H9 (cell line): ENCODE data around the gene ZBTB20. TPM values are rescaled to one million over a fixed set of nuclear protein-coding genes. Genes with fewer than 3 reads are reported as not detected.

Source experiments
- DNase-seq: peaks from one replicate; pipeline ENCODE4 v3.0.0-alpha.2; 2017
- H2AFZ ChIP-seq: one replicate; pipeline ENCODE4 v1.6.1; 2013; ENCODE audit warnings: mild to moderate bottlenecking, low read length, control low read depth, moderate library complexity
- H2AK5ac ChIP-seq: 2 replicates; pipeline ENCODE4 v1.6.1; 2013; ENCODE audit warnings: low read length, control low read depth, mixed read lengths; ENCODE audit not compliant: insufficient read length
- H2BK120ac ChIP-seq: one replicate; pipeline ENCODE4 v1.6.1; 2013; ENCODE audit warnings: low read depth, mild to moderate bottlenecking, low read length, control low read depth, inconsistent platforms; ENCODE audit not compliant: poor library complexity, severe bottlenecking
- H2BK12ac ChIP-seq: 2 replicates; pipeline ENCODE4 v1.6.1; 2013; ENCODE audit warnings: low read length, control low read depth, mixed read lengths, low read depth; ENCODE audit not compliant: insufficient read length
- H2BK15ac ChIP-seq: 2 replicates; pipeline ENCODE4 v1.6.1; 2013; ENCODE audit warnings: low read depth, low read length, control low read depth
- H2BK20ac ChIP-seq: one replicate; pipeline ENCODE4 v1.6.1; 2013; ENCODE audit warnings: low read depth, mild to moderate bottlenecking, low read length, control low read depth, inconsistent platforms; ENCODE audit not compliant: poor library complexity, severe bottlenecking
- H2BK5ac ChIP-seq: 2 replicates; pipeline ENCODE4 v1.6.1; 2013; ENCODE audit warnings: low read length, control low read depth, mixed read lengths; ENCODE audit not compliant: insufficient read length
- H3K14ac ChIP-seq: 2 replicates; pipeline ENCODE4 v1.6.1; 2013; ENCODE audit warnings: low read length, control low read depth; ENCODE audit not compliant: insufficient read depth
- H3K18ac ChIP-seq: 2 replicates; pipeline ENCODE4 v1.6.1; 2013; ENCODE audit warnings: low read depth, mild to moderate bottlenecking, mixed read lengths, low read length, control low read depth; ENCODE audit not compliant: insufficient read length
- H3K23ac ChIP-seq: 2 replicates; pipeline ENCODE4 v1.6.1; 2013; ENCODE audit warnings: low read length, control low read depth, mixed read lengths, low read depth; ENCODE audit not compliant: insufficient read length
- H3K23me2 ChIP-seq: 2 replicates; pipeline ENCODE4 v1.6.1; 2013; ENCODE audit warnings: low read depth, mild to moderate bottlenecking, mixed read lengths, low read length, control low read depth; ENCODE audit not compliant: insufficient read length, poor library complexity, severe bottlenecking
- H3K27ac ChIP-seq: 2 replicates; pipeline ENCODE4 v1.5.1; 2013; ENCODE audit warnings: low read length, control low read depth, mixed read lengths, low read depth; ENCODE audit not compliant: insufficient read length
- H3K27me3 ChIP-seq: 2 replicates; pipeline ENCODE4 v1.6.1; 2013; ENCODE audit warnings: low read length, control low read depth, inconsistent platforms; ENCODE audit not compliant: insufficient read depth
- H3K4ac ChIP-seq: 2 replicates; pipeline ENCODE4 v1.6.1; 2013; ENCODE audit warnings: low read depth, mild to moderate bottlenecking, control low read depth, inconsistent platforms, low read length, moderate library complexity
- H3K4me1 ChIP-seq: 2 replicates; pipeline ENCODE4 v1.6.1; 2013; ENCODE audit warnings: low read length, control low read depth, inconsistent platforms; ENCODE audit not compliant: insufficient read depth
- H3K4me2 ChIP-seq: 2 replicates; pipeline ENCODE4 v1.6.1; 2013; ENCODE audit warnings: low read length, control low read depth, mixed read lengths; ENCODE audit not compliant: insufficient read length, insufficient read depth
- H3K56ac ChIP-seq: 2 replicates; pipeline ENCODE4 v1.6.1; 2013; ENCODE audit warnings: low read depth, mild to moderate bottlenecking, mixed read lengths, low read length, control low read depth; ENCODE audit not compliant: insufficient read length
- H3K79me1 ChIP-seq: 2 replicates; pipeline ENCODE4 v1.6.1; 2013; ENCODE audit warnings: low read depth, mild to moderate bottlenecking, moderate library complexity, low read length, control low read depth, inconsistent platforms; ENCODE audit not compliant: insufficient read depth, poor library complexity, severe bottlenecking
- H3K79me2 ChIP-seq: 2 replicates; pipeline ENCODE4 v1.6.1; 2013; ENCODE audit warnings: low read length, control low read depth, inconsistent platforms; ENCODE audit not compliant: insufficient read depth
- H3K9ac ChIP-seq: 2 replicates; pipeline ENCODE4 v1.6.1; 2013; ENCODE audit warnings: low read length, control low read depth, mixed read lengths; ENCODE audit not compliant: insufficient read length; ENCODE audit errors: extremely low read depth
- H3K9me3 ChIP-seq: one replicate; pipeline ENCODE4 v1.6.1; 2013; ENCODE audit warnings: low read depth, low read length, inconsistent platforms; ENCODE audit not compliant: control insufficient read depth
- H3T11ph ChIP-seq: one replicate; pipeline ENCODE4 v1.6.1; 2013; ENCODE audit warnings: mild to moderate bottlenecking, low read length, control low read depth, inconsistent platforms
- H4K20me1 ChIP-seq: one replicate; pipeline ENCODE4 v1.6.1; 2013; ENCODE audit not compliant: control insufficient read depth, insufficient read length, insufficient read depth
- H4K5ac ChIP-seq: 2 replicates; pipeline ENCODE4 v1.6.1; 2013; ENCODE audit warnings: low read depth, mild to moderate bottlenecking, mixed read lengths, low read length, control low read depth; ENCODE audit not compliant: insufficient read length
- H4K8ac ChIP-seq: replicated peaks from 2 replicates; pipeline ENCODE4 v1.6.1; 2013; ENCODE audit warnings: low read length, control low read depth, mixed read lengths, low read depth; ENCODE audit not compliant: insufficient read length
- H4K91ac ChIP-seq: 2 replicates; pipeline ENCODE4 v1.6.1; 2013; ENCODE audit warnings: low read depth, mild to moderate bottlenecking, moderate library complexity, mixed read lengths, low read length, control low read depth; ENCODE audit not compliant: insufficient read length
- H3K27ac Mint-ChIP-seq, 3 experiments: 2 replicates in 2 of 3; 3 replicates in 1 of 3; pipeline ENCODE4 v1.8.0; 2020 to 2021; ENCODE audit warnings: mixed read lengths in 3 of 3, mild to moderate bottlenecking in 1 of 3, moderate library complexity in 1 of 3
- H3K27me3 Mint-ChIP-seq: 2 replicates; pipeline ENCODE4 v1.8.0; 2021; ENCODE audit warnings: low read depth, mild to moderate bottlenecking, moderate library complexity, mixed read lengths
- H3K36me3 Mint-ChIP-seq, 3 experiments: 2 replicates in 2 of 3; 3 replicates in 1 of 3; pipeline ENCODE4 v1.8.0; 2020 to 2021; ENCODE audit warnings: low read depth in 3 of 3, mixed read lengths in 3 of 3; ENCODE audit not compliant: insufficient read depth in 1 of 3
- H3K4me1 Mint-ChIP-seq, 2 experiments: 2 replicates each; pipeline ENCODE4 v1.8.0; 2020; ENCODE audit warnings: mixed read lengths in 2 of 2
- H3K4me3 Mint-ChIP-seq, 2 experiments: 2 replicates in 1 of 2; 3 replicates in 1 of 2; pipeline ENCODE4 v1.8.0; 2020 to 2021; ENCODE audit warnings: mild to moderate bottlenecking in 2 of 2, mixed read lengths in 2 of 2, moderate library complexity in 1 of 2
- H3K9me3 Mint-ChIP-seq, 2 experiments: 2 replicates in 1 of 2; 3 replicates in 1 of 2; pipeline ENCODE4 v1.8.0; 2020; ENCODE audit warnings: mild to moderate bottlenecking in 2 of 2, mixed read lengths in 2 of 2, moderate library complexity in 1 of 2
- CTCF ChIP-seq: fragments of 200-600 bp; sonication (generic); conservative IDR thresholded peaks from 3 replicates; pipeline ENCODE4 v1.8.0; 2021; ENCODE audit warnings: antibody characterized with exemption, mild to moderate bottlenecking
- WGBS: extraction: QIAGEN DNeasy Blood & Tissue Kit; methylation state at CpG from one replicate; pipeline ENCODE4 v1.1.7; 2013; ENCODE audit warnings: missing lambda C conversion rate, low lambda C conversion rate, mixed read lengths; ENCODE audit not compliant: insufficient read length; ENCODE audit errors: extremely low coverage; 5-methylcytosine and 5-hydroxymethylcytosine counted together
- total RNA-seq: library from RNA; stranded (reverse); gene quantifications from 2 replicates; pipeline ENCODE4 v1.2.1, GENCODE V29; 2021

Gene ZBTB20
- total RNA-seq, 1 experiment from 2014 or later = 0.70 TPM

GRCh38 chr3:115100806-115101205, 46.3 kb downstream of the ZBTB20 start:
- Histone ChIP-seq H3K27me3 (no peaks in the 10 kb centered on the region; the same call in 1 of the 2 replicates), H2BK5ac (no peak overlapping the region), H2BK120ac (no peak overlapping the region), H2AK5ac (no peak overlapping the region), H3K18ac (no peak overlapping the region), H3K56ac (no peak overlapping the region), H4K8ac (no peak overlapping the region), H2BK15ac (no peak overlapping the region), H3K4ac (no peak overlapping the region), H4K20me1 (no peaks in the 10 kb centered on the region), H3K14ac (no peak overlapping the region), H4K91ac (no peak overlapping the region), H3K79me2 (no peaks in the 10 kb centered on the region), H3K9me3 (no peaks in the 10 kb centered on the region), H3T11ph (no peak overlapping the region), H3K23me2 (no peaks in the 10 kb centered on the region), H3K23ac (no peak overlapping the region), H3K4me1 (no peaks in the 10 kb centered on the region), H3K4me2 (no peak overlapping the region), H4K5ac (no peak overlapping the region), H3K9ac (no peak overlapping the region), H3K27ac (no peak overlapping the region), H2BK12ac (no peak overlapping the region), H2BK20ac (no peak overlapping the region), H2AFZ (no peak overlapping the region), H3K79me1 (no peaks in the 10 kb centered on the region)
- Mint-ChIP-seq H3K4me3 (no peak overlapping the region), H3K4me1 (peaks cover 6 to 10% of the 10 kb centered on the region in 2 experiments), H3K9me3 (peaks cover 0 to 7% of the 10 kb centered on the region in 2 experiments; a peak in 1 of 5 replicates), H3K36me3 (peaks cover 0 to 14% (median 4%) of the 10 kb centered on the region in 3 experiments; a peak in 3 of 7 replicates), H3K27ac (no peak overlapping the region), H3K27me3 (no peaks in the 10 kb centered on the region)
- TF ChIP-seq CTCF = no peak
- DNase-seq = no peak
- no CpG with 5 or more reads among the region's 2 CpGs for WGBS
